Astrocyte of the spinal cord (primary cell): ENCODE measurements around the gene STRBP.

ENCODE experiments used
- DNase-seq: peaks from one replicate; pipeline ENCODE4 v3.0.0; 2011; ENCODE audit warnings: low read depth, low spot score
- H3K4me3 ChIP-seq: 2 replicates; pipeline ENCODE4 v1.5.1; 2011; ENCODE audit warnings: low read depth, mild to moderate bottlenecking, low read length, moderate library complexity
- in situ Hi-C: cut with HindIII; loops from 2 replicates; pipeline ENCODE4 v1.10.0; 2017; ENCODE audit warnings: low sequenced_read_pairs
- TF ChIP-seq, protein P1 (sequence below): IDR thresholded peaks from 2 replicates; pipeline ENCODE4 v1.5.1; 2012; ENCODE audit warnings: low read depth, mild to moderate bottlenecking, low read length, inconsistent platforms

The STRBP gene

DNA sequence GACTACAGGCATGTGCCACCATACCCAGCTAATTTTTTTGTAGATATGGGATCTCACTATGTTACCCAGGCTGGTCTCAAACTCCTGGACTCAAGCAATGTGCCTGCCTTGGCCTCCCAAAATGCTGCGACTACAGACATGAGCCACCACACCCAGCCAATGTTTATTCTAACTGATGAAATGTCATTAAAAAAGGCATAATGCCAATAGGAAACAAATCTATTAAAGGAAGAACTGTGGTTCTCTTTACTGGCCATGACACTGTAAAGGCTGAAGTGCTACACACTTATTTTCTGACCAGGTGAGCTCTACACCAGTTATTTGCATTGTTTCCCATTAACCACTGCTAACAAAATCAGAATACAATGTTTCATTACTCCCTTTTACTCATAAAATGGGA is 106.0 kb downstream of the STRBP start:
- in situ Hi-C loops = no loop called here
- no peak for DNase-seq
- TF ChIP-seq, protein P1, sequence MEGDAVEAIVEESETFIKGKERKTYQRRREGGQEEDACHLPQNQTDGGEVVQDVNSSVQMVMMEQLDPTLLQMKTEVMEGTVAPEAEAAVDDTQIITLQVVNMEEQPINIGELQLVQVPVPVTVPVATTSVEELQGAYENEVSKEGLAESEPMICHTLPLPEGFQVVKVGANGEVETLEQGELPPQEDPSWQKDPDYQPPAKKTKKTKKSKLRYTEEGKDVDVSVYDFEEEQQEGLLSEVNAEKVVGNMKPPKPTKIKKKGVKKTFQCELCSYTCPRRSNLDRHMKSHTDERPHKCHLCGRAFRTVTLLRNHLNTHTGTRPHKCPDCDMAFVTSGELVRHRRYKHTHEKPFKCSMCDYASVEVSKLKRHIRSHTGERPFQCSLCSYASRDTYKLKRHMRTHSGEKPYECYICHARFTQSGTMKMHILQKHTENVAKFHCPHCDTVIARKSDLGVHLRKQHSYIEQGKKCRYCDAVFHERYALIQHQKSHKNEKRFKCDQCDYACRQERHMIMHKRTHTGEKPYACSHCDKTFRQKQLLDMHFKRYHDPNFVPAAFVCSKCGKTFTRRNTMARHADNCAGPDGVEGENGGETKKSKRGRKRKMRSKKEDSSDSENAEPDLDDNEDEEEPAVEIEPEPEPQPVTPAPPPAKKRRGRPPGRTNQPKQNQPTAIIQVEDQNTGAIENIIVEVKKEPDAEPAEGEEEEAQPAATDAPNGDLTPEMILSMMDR = no peak
- H3K4me3 ChIP-seq = no peak overlapping the region

DNA sequence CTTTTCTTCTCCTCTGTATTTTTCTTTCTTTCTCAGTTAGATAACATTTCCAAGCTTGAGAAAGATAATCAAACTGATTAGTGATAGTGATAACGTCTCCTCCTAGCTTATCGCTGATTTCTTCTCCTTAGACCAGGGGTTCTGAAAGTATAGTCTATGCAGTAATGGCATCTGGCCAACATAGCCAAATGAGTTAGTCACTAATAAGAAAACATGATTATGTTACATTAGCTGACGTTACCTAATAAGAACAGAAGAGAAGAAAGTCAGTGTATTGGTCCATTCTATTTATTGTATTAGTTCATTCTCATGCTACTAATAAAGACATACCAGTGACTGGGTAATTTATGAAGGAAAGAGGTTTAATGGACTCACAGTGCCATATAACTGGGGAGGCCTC is 111.2 kb downstream of the STRBP start:
- peak; percentile 31 for DNase-seq
- H3K4me3 ChIP-seq = no peak overlapping the region
- TF ChIP-seq, protein P1 = no peak
- in situ Hi-C loops = no loop called here

GRCh38 chr9:123150708-123151503 is 117.5 kb downstream of the STRBP start:
- H3K4me3 ChIP-seq = no peak overlapping the region
- in situ Hi-C loops = no loop called here
- TF ChIP-seq, protein P1 = no peak
- DNase-seq = no peak

GRCh38 chr9:123149067-123149466 is 119.3 kb downstream of the STRBP start:
- no peak overlapping the region for H3K4me3 ChIP-seq
- in situ Hi-C loops = no loop called here
- DNase-seq = no peak
- TF ChIP-seq, protein P1 = no peak

DNA sequence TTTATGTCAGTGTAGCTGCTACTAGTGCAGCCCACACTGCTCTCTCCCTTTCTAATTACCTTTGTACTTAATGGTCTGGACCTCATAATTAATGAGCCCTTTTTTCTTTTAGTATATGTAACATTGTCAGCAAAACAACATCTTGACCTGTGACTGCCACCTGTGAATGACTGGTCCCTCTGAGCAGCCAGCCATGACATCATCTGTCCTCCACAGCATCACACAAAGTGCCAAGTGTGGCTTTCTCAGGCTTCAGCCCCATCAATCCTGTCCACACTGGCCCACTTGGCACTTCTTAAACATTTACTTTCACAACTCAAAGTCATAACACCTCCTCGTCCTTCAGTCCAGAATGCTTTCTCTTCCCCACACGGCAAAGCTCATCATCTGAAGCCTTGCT is 130.2 kb downstream of the STRBP start:
- TF ChIP-seq, protein P1 = no peak
- DNase-seq = no peak
- no peak overlapping the region for H3K4me3 ChIP-seq
- in situ Hi-C loops = no loop called here

DNA sequence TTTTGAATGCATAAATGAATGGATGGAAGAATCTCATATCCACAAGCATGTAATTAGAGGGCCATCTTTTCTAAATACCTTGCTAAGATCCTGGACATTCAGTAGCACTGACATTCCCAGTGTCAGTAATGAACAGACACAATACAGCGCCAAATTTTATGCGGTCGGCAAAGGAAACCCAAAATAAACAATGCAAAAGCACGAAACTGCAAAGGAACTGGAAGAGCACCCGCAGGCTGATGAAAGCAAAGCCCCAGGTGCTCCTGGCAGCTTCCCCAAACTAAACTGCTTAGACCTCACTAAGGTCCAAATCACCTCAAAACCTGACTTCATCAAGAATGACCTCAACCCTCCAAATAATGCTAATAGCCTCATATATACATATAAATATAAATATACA is 133.0 kb downstream of the STRBP start:
- H3K4me3 ChIP-seq = no peak overlapping the region
- TF ChIP-seq, protein P1 = no peak
- no peak for DNase-seq
- in situ Hi-C loops = no loop called here

DNA sequence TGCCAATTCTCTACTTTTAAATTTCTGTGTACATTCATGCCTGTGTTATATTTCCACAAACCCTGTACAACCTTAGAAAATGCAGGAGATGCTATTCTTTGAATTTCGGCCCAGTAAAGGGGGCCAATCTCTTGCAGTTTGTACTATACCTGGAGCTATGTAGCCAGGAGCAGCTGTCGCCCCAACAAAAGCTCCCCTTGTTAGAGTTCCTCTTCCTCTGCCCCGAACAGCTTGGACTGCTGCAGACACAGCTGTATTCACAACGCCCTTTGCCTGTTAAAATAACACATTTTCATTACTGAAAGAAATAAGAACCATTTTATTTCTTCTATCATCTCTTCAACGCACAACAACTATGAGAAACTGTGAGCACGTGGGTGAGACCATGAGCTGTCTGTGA is 135.7 kb downstream of the STRBP start:
- no peak overlapping the region for H3K4me3 ChIP-seq
- no peak for DNase-seq
- in situ Hi-C loops = no loop called here
- TF ChIP-seq, protein P1 = no peak
